Gastroesophageal sphincter (tissue), 3 donors: Measurements from ENCODE around the gene NPFF.

ENCODE experiments used
- EP300 ChIP-seq: sonication (generic); formaldehyde crosslinking; IDR thresholded peaks from one replicate; pipeline ENCODE4 v1.6.1; 2017; ENCODE audit warnings: antibody characterized with exemption, mild to moderate bottlenecking
- POLR2A ChIP-seq, 2 donors: fragments of 450-650 bp; IDR thresholded peaks; one replicate each; pipeline ENCODE4 v1.6.1; 2017; ENCODE audit warnings: antibody characterized with exemption in 2 of 2, mild to moderate bottlenecking in 2 of 2, moderate library complexity in 1 of 2
- TF ChIP-seq, protein P1 (sequence below), 4 experiments: fragments of 200-600 bp in 2 of 4; fragments of 450-650 bp in 2 of 4; sonication (generic) in 1 of 4; IDR thresholded peaks; one replicate each; pipeline ENCODE4 v1.5.1; 2017 to 2019; ENCODE audit warnings: antibody characterized with exemption in 4 of 4, mild to moderate bottlenecking in 2 of 4, moderate library complexity in 2 of 4

DNA sequence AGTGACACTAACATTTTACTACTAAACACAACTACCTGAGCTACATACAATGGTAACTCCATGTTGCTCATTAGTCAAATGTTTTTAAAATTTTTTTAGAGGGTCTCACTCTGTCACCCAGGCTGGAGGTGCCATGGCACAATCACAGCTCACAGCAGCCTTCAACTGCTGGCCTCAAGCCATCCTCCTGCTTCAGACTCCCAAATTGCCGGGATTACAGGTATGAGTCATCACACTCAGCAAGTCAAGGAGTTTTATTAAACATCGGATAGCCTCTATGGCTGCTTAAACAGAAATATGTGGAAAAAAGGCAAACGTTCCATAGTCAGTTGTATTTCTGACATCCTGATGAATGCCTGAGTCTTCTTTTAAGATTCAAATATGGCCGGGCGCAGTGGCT lies 11.1 kb upstream of the NPFF start:
- TF ChIP-seq, protein P1, sequence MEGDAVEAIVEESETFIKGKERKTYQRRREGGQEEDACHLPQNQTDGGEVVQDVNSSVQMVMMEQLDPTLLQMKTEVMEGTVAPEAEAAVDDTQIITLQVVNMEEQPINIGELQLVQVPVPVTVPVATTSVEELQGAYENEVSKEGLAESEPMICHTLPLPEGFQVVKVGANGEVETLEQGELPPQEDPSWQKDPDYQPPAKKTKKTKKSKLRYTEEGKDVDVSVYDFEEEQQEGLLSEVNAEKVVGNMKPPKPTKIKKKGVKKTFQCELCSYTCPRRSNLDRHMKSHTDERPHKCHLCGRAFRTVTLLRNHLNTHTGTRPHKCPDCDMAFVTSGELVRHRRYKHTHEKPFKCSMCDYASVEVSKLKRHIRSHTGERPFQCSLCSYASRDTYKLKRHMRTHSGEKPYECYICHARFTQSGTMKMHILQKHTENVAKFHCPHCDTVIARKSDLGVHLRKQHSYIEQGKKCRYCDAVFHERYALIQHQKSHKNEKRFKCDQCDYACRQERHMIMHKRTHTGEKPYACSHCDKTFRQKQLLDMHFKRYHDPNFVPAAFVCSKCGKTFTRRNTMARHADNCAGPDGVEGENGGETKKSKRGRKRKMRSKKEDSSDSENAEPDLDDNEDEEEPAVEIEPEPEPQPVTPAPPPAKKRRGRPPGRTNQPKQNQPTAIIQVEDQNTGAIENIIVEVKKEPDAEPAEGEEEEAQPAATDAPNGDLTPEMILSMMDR (IDR thresholded peaks at IDR 0.05): no peak
- TF ChIP-seq EP300 (no peak), POLR2A (IDR thresholded peaks at IDR 0.05) (no peak)
